NCI-H69 (cell line): ENCODE data around the gene GDF15.

Experiments used
- DNase-seq: peaks from one replicate; lab custom pipeline; 2025; lab: John Stamatoyannopoulos, UW

Gene GDF15

DNA sequence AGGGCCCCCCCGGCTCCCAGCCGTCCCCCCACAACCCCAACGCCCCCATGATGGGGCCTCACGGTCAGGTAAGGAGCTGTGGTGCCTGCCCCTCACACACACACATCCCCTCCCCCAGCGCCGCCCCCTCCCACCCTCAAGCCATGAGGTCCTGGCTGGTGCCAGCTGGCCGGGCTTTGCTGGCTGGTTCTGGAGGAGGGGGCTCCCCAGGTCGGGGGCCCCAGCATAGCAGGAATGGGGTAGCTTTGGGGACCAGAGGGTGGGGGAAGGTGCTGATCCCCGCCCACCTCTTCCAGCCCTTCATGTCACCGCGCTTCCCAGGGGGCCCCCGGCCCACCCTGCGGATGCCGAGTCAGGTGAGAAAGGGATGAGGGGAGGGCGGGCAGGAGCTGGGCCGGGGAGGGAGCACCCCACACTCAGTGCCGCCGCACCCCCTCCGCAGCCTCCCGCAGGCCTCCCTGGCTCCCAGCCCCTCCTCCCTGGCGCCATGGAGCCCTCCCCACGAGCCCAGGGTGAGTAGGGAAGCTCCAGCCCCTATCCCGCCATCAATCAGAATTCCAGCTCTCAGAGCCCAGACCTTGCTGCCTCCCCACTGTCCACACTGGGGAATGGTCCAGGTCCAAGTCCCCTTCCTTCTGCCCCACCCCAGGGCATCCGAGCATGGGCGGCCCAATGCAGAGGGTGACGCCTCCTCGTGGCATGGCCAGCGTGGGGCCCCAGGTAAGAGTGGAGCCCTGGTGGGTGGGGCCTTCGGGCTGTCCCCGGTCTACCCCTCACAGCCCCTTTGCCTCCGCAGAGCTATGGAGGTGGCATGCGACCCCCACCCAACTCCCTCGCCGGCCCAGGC is 45.6 kb downstream of the GDF15 start:
- no peak for DNase-seq

DNA sequence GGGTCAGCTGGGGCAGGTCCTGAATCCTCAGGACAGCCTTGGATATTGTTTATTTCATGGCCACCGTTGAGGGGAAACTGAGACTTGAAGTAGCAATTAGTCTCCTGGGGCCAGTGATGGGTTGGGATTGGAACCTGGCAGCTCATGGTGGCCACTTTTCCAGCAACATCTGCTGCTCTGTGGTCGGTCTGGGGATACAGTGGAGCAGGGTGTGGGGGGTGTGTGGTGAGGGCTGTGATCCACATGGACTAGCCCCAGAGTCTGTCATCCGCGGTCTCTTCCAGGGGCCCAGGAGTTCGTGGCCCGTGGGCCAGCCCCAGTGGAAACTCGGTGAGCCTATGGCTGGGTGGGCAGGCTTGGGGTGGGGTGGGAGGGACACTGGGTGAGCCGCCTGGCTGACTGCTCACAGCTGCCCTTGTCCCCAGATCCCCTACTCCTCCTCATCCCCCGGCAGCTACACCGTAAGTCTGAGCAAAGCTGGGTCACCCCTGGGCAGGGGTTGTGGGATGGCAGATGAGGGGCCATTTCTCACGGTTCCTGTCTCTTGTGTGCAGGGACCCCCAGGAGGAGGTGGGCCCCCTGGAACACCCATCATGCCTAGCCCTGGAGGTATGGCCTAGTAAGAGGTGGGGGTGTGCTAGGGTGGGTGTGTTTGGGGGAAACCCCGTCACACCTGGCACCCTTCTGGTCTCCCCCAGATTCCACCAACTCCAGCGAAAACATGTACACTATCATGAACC is 46.5 kb downstream of the GDF15 start:
- no peak for DNase-seq

DNA sequence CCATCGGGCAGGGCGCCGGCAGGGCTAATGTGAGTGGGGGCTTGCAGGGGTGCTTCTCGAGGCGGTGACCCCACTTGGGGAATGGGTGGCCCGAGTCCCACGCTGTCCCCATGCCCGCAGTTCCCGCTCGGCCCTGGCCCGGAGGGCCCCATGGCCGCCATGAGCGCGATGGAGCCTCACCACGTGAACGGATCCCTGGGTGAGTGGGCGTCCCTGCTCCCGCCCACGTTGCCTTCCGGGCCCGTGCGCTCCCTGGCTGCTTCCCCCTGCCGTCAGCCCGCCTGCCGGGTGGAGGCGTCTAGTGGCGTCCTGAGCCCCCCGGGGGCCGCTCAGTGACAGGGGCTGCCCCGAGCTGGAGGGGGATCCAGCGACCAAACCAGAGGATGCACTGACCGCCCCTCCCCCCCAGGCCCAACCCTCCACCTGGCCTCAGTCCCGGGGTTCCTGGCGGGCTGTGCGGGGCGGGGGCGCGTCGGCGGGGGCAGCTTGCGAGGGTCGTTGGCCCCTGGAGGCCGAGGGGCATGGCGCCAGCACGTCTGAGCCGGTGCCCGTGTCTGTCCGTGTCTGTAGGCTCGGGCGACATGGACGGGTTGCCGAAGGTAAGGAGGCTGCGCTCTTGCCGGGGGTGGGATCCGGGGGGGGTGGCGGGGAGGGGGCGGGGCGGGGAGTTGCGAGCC is 47.2 kb downstream of the GDF15 start:
- DNase-seq: no peak

DNA sequence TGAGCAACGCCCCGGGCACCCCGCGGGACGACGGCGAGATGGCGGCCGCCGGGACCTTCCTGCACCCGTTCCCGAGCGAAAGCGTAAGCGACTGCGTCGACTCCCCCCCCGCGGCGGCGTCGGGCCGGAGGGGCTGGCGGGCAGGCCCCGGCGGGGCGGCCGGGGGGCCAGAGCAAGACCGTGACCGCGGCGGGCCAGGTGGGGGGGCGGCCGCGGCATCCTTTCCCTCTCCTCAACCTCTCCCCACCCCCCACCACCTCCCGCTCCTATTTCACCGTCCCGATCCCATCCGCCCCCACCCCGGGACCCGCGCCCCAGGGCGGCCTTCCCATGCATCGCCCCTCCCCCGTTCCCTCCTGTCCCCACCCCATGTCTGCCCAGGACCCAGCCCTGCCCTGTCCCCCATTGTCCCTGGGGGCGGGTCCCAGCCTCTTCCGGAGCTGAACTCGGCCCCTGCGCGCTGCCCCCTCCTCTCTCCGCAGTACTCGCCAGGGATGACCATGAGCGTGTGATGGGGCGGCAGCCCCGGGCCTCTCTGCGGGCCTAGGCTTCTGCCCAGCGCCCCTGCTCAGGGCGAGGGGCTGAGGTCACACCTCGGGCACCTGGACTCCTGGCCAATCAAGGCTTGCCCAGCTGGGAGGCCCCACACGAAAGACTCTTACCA is 47.9 kb downstream of the GDF15 start:
- DNase-seq: no peak

DNA sequence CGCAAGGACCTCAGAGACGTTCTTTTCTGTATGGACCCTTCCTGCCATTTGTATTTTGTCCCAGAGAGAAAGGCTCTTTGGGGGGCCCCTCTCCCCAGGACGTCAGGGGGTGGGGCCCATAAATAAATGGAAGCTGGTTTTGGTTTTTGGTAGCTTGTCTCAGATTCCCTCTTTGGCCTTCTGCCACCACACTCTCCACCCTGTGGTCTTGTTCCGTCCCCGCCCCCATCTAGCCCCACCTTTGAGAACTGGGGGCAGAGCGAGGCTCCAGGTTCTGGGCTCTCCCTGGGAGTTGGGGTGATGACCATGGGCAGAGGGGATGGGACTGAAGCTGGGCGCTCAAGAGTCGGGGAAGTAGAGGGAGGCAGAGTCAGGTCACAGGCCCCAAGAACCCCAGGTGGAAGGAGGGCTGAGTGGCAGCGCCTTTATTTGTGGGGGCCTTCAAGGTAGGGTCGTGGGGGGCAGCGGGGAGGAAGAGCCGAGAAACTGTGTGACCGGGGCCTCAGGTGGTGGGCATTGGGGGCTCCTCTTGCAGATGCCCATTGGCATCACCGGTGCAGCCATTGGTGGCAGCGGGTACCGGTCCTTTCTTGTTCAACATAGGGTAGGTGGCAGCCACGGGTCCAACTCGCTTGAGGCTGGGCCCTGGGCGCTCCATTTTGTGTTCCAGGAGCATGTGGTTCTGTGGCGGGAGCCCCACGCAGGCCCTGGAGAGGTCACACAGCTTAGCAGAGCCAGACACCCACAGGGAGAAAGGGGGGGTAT is 48.6 kb downstream of the GDF15 start:
- DNase-seq: no peak

DNA sequence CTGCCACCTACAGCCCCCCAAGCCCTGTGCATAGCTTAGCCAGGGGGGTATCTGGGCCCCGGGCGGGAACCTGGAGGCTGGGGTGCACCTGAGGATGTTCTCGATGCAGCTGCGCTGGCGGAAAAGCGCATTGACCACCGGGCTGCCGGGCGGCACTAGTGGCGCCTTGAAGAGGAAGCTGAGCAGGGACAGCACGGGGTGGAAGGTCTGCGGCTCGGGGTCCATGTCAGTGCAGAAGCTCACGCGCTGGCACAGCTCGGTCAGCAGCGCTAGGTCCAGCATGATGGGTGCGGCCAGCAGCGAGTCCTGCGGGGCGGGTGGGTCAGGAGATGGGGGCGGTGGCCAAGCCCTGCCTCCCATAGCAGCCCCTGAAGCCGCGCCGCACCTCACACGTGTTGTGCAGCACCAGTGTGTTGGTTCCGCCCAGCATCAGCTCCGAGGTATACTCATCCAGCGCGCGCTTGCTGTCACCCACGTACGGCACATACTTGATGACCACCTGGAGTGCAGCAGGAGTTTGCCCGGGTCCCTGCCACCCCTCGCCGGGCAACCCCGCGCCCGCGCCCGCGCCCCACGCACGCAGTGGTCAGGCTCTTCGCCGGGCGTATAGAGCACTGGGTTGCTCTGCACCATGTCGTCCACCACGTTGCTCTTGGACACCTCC is 49.4 kb downstream of the GDF15 start:
- no peak for DNase-seq

DNA sequence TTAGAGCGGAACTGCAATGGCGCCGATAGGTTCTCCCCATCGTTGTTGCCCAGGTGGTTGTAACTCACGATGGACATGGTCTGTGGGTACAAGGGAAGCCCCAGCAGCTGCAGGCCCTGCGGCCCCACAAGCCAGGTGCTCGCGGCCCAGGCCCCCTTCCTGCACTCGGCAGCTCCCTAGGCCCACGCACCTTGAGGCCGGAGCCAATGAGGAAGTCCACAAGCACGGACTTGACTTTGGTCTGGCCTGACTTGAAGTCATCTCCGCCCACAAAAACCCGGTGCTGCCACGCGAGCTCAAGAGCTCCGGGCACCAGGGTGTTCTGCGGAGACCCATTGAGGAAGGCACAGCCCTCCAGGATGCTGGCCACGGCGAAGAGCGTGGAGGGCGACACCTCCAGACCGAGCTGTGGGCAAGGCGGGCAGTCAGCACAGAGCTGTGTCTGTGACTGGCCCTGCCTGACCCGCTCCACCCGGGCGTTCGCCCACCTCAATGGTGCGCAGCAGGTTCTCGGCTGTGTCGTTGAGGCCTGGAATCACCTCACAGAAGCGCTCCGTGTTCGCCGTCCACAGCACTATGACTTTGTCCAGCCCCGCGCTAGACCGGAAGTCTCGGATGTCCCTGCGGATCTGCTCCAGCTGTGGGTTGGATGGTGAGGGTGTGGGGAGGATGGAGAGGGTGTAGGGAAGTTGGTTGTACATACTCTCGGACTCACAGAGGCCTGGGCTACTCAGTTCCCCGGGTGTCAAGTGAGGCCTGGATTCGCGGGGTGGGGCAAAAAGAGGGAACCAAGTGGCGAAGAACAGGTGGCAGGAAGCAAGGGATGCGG is 50.1 kb downstream of the GDF15 start:
- no peak for DNase-seq

DNA sequence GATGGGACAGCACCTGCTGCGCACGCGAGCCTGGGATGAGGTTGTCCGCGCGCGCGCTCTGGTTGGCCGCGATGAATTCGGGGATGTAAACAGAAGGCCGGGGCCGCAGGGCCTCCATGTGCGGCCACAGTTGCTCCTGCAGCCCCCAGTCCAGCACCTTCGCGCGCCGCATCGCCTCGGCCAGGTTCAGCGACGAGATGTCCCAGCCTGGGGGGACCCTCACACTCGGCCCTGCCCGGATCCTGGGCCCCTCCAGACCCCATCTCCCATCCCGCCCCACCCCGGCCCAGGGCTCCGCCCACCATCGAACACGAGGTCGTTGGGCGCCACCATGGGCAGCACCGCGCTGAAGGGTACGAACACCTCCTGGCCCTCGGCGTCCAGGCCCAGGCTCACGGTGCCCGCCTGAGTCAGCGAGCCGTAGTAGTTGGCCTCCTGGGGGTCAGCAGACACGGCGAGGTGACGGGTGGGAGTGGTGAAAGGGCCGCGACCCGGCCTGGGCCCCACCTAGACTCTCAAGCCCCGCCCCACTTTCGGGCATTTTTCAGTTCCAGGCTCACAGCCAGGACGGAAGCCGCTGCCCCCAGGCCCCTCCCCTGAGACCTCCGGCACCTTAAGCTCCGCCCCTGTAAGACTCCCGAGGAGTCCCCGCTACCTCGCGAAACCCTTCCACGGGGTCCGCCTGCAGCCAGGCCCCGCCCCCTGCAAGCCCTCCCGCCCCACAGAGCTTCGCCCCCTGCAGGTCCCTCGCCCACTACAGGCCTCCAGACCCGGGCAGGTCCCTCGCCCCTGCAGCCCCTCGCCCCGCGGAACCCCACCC is 50.9 kb downstream of the GDF15 start:
- DNase-seq: peak; percentile 89

DNA sequence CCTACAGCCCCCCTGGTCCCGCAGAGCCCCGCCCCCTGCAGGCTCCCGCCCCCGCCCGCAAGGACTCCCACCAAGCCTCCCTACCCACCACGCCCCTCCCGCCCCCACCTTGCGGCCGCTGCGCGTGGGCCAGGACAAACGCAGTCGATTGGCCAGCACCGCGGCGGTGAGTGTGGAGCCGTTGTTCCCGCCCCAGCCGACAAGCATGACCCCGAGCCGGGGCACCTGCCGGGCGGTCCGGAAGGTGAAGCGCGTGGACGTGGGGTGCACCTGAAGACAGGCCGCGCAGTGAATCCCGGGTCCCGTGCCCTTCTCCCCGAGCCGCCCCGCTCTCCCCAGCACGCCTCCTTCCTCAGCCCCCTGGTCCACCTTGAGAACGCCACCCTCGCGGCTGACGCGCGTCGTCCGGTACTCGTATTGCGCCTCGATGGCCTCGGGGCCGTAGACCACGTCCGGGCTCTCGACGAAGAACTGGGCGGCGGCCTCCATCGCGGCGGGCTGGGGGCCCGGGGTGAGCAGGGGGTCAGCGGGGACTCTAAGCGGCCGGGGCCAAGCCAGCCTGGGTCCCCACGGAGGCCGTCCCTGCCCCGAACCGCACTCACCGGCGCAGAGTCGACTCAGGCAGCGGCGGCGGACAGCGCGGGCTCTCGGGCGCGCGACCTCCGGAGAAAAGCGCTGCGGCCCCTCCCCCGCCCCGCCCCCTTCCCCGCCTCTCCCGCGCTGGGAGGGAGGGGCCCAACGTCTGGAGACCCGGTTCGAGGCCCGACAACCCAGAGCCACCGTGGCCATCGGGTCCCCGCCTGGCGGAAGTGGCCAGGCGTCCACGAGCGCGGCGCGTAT is 51.8 kb downstream of the GDF15 start, which contains the start of gene ISYNA1:
Gene ISYNA1 (minus strand): TSS at position 643 of the 840 bp plus-strand sequence. CDS start 154 bp downstream, at position 489.
- DNase-seq: peak; percentile 82

DNA sequence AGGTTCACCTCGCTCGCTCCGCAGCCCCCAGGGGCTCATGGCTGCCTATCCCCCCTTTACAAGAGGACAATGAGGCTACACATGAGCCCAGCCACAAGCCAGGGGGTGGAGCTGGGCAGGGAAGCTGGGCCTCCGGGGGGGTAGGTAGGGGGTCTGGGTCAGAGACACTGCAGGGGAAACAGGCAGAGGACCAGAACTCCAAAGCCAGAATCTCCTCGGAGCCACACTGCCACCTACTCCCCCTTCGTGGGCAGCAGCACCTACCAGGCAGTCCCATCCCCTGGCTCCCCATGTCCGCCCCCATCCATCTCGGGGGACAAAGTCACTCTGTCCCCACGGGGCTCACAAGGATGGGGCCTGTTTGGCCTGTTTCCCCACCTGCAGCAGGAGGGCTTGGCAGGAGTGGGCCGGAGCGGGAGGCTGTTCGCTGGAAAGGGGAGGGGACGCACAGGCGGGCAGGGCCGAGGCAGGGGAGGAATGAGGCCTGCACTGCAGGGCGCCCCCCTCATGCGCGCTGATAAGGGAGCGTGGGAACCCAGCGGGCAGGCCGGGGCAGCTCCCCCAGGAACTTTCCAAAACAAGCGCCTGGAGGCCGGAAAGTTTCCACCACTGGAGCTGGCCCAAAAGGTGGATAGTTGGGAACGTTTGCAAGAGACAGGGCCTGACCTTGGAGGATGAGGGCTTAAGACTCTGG is 52.5 kb downstream of the GDF15 start:
- DNase-seq: peak; percentile 69
